MM.1S (cell line): Measurements from ENCODE around the gene FAM229A.

Experiments
- CTCF ChIP-seq: fragments of 300-600 bp; sonication (generic); IDR thresholded peaks from 2 replicates; pipeline ENCODE4 v1.5.1; 2016; ENCODE audit warnings: antibody characterized with exemption, low read length, mixed read lengths
- EZH2 ChIP-seq: fragments of 300-600 bp; sonication (generic); optimal IDR thresholded peaks from 2 replicates; pipeline ENCODE3; 2017; ENCODE audit warnings: low read depth, mild to moderate bottlenecking, antibody characterized with exemption, low read length, mixed read lengths
- EZH2phosphoT487 ChIP-seq: fragments of 300-600 bp; sonication (generic); IDR thresholded peaks from 2 replicates; pipeline ENCODE4 v1.6.1; 2018; ENCODE audit warnings: antibody characterized with exemption, low read length

- TF ChIP-seq CTCF (no peak), EZH2 (no peak), EZH2phosphoT487 (no peak)
Measured at GRCh38 chr1:32363713-32364112, 1.4 kb upstream of the FAM229A start.
